HG02571 (cell line): ENCODE data around the gene CXCL14.

ENCODE experiments used
- ATAC-seq: cut with Tn5 transposase; IDR thresholded peaks from one replicate; pipeline ENCODE4 v1.9.1; 2021; ENCODE audit warnings: mild to moderate bottlenecking, moderate library complexity; ENCODE audit not compliant: unreplicated experiment

Gene CXCL14

GRCh38 chr5:135596788-135597187 lies 18.0 kb upstream of the CXCL14 start:
- no peak for ATAC-seq

GRCh38 chr5:135596157-135596763 lies 17.5 kb upstream of the CXCL14 start:
- ATAC-seq = no peak

- no peak for ATAC-seq
Observed at GRCh38 chr5:135594416-135594960, 15.7 kb upstream of the CXCL14 start.

GRCh38 chr5:135593886-135594285 lies 15.1 kb upstream of the CXCL14 start:
- no peak for ATAC-seq

- no peak for ATAC-seq
Observed at GRCh38 chr5:135593141-135593540, 14.3 kb upstream of the CXCL14 start.

- ATAC-seq = no peak
Observed at GRCh38 chr5:135592312-135593045, 13.7 kb upstream of the CXCL14 start.

GRCh38 chr5:135591277-135591676 lies 12.5 kb upstream of the CXCL14 start:
- ATAC-seq = no peak

- no peak for ATAC-seq
Observed at GRCh38 chr5:135589152-135589551, 10.4 kb upstream of the CXCL14 start.

GRCh38 chr5:135587721-135588663 lies 9.2 kb upstream of the CXCL14 start:
- no peak for ATAC-seq

GRCh38 chr5:135584918-135585317 lies 6.1 kb upstream of the CXCL14 start:
- ATAC-seq = no peak

GRCh38 chr5:135584276-135584675 lies 5.5 kb upstream of the CXCL14 start:
- ATAC-seq = no peak

GRCh38 chr5:135582099-135582781 lies 3.4 kb upstream of the CXCL14 start:
- ATAC-seq = no peak

- no peak for ATAC-seq
Observed at GRCh38 chr5:135578305-135578684, 496 bp downstream of the CXCL14 start.

GRCh38 chr5:135577421-135577820 lies 1.4 kb downstream of the CXCL14 start:
- ATAC-seq = no peak

GRCh38 chr5:135576075-135576599 lies 2.7 kb downstream of the CXCL14 start:
- ATAC-seq = no peak

- no peak for ATAC-seq
Observed at GRCh38 chr5:135574493-135574892, 4.3 kb downstream of the CXCL14 start.

- no peak for ATAC-seq
Observed at GRCh38 chr5:135571902-135572301, 6.9 kb downstream of the CXCL14 start.

GRCh38 chr5:135571066-135571609 lies 7.7 kb downstream of the CXCL14 start:
- ATAC-seq = no peak

GRCh38 chr5:135570453-135570764 lies 8.4 kb downstream of the CXCL14 start:
- ATAC-seq = no peak

- ATAC-seq = no peak
Observed at GRCh38 chr5:135569755-135570452, 8.9 kb downstream of the CXCL14 start.
